SK-N-SH treated with all-trans-retinoic acid at 6 μM for 48 hours (cell line): ENCODE measurements around the gene SPRED1.

Source experiments
- CSDC2 ChIP-seq: fragments of 250-450 bp; sonication (Bioruptor Pico); IDR thresholded peaks from 2 replicates; pipeline ENCODE4 v1.5.0; 2020; ENCODE audit warnings: mild to moderate bottlenecking, moderate library complexity
- TCF4 ChIP-seq: fragments of 250-450 bp; sonication (Bioruptor Pico); IDR thresholded peaks from 2 replicates; pipeline ENCODE4 v1.8.0; 2021; ENCODE audit warnings: mild to moderate bottlenecking, moderate library complexity, borderline replicate concordance
- ZFP3 ChIP-seq: fragments of 250-450 bp; sonication (Bioruptor Pico); IDR thresholded peaks from 2 replicates; pipeline ENCODE4 v1.5.0; 2020; ENCODE audit warnings: mild to moderate bottlenecking, moderate library complexity
- TF ChIP-seq, protein P1 (sequence below): fragments of 250-450 bp; sonication (Bioruptor Pico); IDR thresholded peaks from 2 replicates; pipeline ENCODE4 v1.8.0; 2020; ENCODE audit warnings: mild to moderate bottlenecking, moderate library complexity, borderline replicate concordance
- TF ChIP-seq, protein P2 (sequence below): fragments of 250-450 bp; sonication (Bioruptor Pico); IDR thresholded peaks from 2 replicates; pipeline ENCODE4 v1.8.0; 2021; ENCODE audit warnings: low read depth, mild to moderate bottlenecking, moderate library complexity, borderline replicate concordance

DNA sequence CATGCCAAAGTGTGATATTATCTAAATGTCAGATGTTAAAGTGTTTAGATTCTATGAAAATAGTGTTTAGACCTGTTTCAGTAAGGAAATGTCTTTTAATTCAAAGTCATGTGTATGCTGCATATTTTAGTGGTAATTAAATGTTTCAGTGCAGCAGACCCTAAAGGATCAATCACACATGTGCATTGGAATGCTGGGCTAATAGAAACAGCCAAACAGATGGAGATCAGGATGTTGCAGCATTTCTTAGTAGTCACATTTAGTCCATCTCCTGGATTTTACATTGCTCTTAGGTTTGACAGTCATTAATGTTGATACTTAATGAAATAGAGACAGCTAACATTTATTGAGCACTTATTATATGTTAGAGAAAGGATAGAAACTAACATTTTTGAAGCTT, 18.5 kb downstream of the SPRED1 start:
- TF ChIP-seq, protein P1, sequence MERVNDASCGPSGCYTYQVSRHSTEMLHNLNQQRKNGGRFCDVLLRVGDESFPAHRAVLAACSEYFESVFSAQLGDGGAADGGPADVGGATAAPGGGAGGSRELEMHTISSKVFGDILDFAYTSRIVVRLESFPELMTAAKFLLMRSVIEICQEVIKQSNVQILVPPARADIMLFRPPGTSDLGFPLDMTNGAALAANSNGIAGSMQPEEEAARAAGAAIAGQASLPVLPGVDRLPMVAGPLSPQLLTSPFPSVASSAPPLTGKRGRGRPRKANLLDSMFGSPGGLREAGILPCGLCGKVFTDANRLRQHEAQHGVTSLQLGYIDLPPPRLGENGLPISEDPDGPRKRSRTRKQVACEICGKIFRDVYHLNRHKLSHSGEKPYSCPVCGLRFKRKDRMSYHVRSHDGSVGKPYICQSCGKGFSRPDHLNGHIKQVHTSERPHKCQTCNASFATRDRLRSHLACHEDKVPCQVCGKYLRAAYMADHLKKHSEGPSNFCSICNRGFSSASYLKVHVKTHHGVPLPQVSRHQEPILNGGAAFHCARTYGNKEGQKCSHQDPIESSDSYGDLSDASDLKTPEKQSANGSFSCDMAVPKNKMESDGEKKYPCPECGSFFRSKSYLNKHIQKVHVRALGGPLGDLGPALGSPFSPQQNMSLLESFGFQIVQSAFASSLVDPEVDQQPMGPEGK (CRISPR knock-in tag) = no peak
- TF ChIP-seq, protein P2, sequence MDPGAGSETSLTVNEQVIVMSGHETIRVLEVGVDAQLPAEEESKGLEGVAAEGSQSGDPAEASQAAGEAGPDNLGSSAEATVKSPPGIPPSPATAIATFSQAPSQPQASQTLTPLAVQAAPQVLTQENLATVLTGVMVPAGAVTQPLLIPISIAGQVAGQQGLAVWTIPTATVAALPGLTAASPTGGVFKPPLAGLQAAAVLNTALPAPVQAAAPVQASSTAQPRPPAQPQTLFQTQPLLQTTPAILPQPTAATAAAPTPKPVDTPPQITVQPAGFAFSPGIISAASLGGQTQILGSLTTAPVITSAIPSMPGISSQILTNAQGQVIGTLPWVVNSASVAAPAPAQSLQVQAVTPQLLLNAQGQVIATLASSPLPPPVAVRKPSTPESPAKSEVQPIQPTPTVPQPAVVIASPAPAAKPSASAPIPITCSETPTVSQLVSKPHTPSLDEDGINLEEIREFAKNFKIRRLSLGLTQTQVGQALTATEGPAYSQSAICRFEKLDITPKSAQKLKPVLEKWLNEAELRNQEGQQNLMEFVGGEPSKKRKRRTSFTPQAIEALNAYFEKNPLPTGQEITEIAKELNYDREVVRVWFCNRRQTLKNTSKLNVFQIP (CRISPR knock-in tag) = no peak
- TF ChIP-seq CSDC2 (CRISPR knock-in tag) (no peak), TCF4 (CRISPR knock-in tag) (no peak), ZFP3 (CRISPR knock-in tag) (no peak)
